Activated CD8-positive, alpha-beta memory T cell treated with anti-CD3 and anti-CD28 coated beads, Interleukin-2, amount 50 U/mL, for 4 hours (primary cell): Measurements from ENCODE around the gene ZNF839.
A peak's percentile ranks its signal among the peaks of the same experiment; 100 is the strongest.
"Not testable (repeated sequence)": the region's sequence is repeated elsewhere in the genome, so short reads cannot be mapped to it uniquely, and the experiment has no call there.

ENCODE experiments used
- DNase-seq: peaks from one replicate; pipeline ENCODE4 v3.0.0-alpha.2; 2020

Gene ZNF839

DNA sequence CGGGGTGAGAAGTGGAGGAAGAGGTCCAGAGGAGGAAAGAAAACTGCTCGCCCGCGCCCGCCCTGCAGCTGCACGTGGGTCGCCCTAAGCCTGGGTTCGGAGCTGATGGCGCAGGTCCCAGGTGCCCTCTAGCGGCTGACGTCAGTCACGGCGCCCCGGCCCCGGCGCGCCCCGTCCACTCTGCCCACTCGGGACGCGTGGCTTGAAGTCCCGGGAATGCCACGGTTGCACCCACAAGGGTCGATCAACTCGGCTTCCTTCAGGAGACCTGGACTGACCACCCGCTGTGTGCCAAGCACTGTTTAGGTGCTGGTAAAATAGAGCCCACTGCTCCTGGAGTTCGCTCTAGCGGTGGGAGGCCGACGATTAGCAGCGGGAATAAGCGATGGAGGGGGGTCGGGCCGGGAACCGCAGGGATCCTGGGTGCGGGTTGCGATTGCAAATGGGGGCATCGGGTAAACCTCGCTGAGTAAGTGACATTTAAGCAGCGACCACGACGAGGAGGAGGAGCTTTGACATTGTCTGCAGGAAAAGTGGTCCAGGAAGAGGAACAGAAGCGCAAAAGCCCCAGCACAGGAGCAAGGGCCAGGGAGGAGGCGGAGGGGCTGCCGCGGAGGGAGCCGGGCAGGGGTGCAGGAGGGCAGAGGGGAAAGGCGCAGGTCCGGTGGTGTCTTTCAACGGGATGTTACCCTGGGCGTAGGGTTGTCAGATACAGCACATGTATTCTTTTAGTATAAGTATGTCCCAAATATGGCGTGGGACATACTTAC lies 5.1 kb upstream of the ZNF839 start:
- DNase-seq, result peak; percentile 81

DNA sequence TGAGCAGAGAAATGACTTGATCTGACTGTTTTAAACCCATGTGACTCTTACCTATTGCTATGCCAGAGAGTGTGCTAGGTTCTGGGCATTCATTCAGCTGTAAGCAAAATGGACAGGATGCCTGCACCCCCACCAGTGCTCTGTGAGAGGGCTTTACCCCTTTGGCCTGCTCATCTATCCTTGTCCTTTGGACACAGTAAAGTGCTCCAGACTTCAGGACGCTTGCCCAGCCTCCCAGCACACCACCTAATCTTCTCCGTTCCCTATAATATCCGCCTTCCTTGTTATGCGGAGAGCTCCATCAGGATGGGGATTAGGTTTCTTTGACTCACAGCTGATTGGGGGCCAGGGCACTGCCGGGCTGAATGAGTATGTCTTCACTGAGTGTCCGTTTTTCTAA lies 4.4 kb upstream of the ZNF839 start:
- DNase-seq, result no peak

DNA sequence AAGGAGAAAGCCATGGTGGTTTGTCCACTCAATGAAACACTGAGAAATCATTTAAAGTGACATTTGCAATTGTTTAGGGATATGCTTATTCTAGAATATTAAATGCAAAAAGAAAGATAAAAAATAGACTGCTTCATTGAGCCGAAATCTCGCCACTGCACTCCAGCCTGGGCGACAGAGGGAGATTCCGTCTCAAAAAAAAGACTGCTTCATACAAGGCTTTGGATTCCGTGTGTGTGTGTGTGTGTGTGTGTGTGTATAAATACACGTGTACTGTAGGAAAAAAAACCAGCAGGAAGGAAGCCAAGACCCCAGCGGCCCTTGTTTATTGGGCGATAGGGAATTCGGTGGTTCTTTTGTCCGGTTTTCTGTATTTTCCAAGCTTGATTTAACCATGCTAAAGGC lies 3.2 kb upstream of the ZNF839 start:
- DNase-seq, result no peak

DNA sequence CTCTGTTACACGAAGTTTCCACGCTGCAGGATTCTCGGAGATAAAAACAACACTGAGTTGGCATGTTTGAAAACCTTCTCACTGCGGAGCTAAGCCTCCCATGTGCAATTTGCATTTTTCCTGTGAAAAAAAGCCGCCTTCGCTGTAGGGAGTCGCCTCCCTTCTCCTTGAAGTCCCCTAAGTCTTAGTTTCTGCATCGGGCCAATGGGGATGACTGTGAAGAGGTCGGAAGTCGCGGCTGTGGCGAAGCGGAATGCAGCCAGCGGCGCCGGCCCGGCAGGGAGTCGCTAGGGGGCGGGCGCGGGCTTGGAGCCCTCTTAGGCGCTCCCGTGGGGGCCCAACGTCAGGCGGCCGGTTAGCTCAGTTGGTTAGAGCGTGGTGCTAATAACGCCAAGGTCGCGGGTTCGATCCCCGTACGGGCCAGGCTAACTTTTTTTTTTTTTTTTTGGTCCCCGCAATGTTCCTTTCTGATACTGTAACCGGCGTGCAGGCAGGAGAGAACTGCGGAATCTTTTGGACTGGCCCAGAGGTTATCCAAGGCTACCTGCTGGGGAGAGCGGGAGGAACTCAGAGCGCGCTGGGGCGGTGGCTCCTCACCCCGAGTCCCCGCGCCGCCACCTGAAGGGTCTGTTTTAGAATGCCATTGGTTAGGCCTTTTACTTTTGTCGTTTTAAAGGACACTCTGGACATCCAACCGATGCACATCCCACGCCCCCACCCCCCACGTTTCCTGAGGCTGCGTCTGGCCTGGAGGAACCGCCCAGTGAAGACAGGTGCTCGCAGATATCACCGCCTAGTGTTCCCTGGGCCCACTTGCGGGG lies 2.6 kb upstream of the ZNF839 start:
- DNase-seq, result peak; percentile 95

DNA sequence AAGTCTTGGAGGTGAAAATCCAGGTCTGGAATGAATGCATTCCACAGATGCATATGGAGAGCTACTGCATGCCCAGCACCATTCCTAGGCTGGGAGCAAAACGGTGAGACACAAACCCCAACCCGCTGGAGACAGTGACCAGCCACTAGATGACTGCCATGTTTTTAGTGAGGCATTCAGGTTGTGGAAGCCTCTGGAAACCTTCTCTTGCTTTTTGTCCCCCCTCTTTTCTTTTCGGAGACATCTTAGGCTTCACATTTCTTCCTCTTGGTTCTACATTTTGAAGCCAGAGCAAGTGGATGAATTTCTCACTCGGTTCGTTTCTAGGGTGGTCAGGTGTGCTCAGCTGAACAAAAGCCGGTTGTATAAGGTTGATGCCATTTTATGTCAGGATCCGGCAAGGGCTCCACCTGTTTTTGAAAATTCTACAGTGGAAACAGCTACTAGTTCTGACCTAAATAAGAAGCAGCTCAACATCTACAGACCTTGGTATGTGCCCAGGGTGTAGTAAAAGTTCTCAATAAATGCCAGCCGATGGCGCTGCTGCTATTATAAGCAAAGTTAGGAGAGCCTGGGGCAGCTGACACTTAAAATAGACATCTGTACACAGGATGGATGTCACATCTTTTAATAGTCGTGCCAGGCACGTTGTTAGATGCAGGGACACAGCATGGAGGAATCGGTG lies 1.8 kb upstream of the ZNF839 start:
- DNase-seq, result no peak

DNA sequence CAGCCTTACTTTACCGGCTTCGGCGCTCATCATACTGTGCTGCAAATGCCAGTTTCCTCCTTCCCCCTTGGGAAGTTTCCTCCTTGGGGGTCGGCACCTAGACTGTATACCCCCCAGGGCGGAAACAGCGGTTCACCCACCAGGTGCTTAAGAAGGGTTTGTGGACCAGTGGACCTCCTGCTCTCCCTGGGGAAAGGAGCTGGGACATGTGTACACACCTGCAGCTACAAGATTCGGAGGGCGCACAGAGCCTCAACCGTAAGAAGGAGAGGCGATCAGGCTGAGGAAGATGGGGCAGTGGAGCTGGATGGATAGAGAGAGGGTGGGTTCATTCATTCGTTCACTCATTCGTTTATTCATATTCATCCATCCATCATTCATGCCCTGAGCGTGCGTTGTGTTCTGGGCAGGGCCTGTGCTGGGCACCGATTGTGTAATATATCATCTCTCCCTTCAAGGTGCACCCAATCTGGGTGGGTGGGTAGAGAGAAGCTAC lies 717 bp upstream of the ZNF839 start:
- no peak for DNase-seq

DNA sequence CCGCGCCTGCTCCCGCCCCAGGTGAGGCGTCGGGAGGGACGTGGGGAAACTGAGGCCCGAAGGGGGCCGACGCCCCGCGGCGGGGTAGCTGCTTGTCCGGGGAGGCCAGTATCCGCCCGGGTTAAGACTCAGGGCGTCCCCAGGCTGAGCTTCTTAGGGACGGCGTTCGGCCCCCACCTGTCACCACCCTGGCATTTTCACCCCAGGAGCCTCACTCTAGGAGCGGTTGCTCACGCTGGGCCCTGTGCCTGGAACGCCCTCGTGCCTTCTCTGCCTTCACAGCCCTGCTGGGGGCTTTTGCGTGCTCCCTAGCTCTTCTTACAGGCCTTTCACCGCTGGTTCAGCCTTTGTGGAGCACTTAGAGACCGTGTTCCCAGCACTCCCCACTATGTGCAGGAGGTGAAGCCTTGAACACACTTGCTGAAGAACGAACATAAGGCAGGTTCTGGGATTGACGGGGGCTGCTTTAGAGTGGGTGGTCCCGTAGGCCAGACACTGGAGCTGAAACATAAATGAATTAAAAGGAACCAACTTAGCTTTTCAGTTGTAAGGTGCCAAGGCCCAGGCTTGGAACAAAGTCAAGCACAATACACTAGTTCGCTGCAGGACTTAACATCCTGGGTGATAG lies 601 bp downstream of the ZNF839 start:
- peak; percentile 56 for DNase-seq

DNA sequence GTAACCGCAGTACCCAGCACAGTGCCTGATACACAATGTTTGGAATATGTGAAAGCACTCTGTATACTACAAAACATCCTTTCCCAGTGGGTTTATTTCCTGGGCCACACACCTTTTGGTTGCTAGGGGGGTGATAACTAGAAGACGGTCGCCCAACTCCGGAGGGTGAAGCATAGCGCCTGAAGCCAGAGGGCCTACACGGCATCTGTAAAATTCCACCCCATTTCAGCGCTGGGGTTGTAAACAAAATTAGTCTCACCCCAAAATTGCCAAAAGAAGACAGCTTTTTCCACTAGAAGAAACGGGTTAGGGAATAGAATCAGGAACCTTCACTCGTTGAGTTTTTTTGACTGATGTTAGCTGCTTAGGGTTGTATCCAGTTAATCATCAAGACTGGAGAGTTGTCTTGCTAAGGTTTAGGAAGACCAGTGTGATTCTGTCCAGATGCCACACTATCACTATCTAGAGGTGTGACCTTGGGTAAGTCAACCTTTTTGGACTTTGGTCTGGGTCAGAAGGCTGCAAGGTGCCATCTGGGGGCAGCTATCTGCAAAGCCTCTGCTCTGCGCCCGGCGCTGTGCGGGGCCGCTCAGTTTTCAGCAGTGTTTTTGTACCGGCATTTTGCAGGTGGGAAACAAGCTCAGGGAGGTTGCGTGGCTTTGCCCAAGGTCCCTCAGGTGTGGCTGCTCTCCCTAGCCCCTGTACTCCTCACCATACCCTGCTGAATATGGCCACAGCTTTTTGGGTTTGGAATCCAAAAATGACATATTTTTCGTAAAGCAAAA lies 1.3 kb downstream of the ZNF839 start:
- no peak for DNase-seq

DNA sequence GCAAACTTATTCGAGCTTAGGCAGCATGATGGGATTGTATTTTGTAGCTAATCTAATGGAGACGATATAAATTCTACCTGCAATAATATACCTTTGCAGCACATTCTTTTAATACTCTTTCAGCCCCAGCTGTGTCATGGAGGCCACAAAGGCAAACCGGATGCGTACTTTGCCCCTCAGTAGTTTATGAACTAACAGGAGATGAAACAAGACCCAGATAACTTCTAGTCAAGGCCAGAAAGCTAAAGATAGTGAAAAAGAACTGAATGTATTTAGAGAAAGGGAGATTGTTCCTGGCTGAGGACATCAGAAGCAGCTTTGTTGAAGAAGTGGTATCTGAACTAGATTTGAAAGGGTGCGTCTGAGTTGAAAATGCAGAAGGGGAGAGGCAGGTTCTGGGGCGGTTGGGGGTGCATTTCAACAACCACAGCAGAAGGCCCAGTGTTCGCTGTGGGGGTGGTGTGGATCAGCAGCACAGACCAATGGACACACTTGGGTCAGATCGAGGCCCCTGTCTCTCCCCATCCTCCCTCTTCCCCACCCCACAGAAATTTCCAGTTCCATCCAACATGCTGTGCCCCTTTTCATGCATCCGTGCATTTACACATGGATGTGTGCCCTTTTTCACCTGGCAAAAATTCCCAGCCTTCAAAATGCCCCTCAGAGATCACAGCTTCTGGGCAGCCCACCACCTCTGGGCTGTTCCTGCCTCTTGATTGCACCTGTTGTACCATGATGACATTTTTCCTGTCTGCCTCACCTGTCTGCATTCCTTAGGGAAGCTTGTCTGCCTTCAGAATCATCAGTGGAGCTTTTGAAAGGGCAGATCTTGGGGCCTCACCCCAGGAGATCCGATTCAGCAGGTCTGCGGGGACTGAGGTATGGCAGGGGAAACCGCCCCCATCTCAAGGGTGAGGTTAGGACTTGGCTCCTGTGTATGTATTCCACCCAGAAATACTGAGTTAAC lies 2.2 kb downstream of the ZNF839 start:
- no peak for DNase-seq

DNA sequence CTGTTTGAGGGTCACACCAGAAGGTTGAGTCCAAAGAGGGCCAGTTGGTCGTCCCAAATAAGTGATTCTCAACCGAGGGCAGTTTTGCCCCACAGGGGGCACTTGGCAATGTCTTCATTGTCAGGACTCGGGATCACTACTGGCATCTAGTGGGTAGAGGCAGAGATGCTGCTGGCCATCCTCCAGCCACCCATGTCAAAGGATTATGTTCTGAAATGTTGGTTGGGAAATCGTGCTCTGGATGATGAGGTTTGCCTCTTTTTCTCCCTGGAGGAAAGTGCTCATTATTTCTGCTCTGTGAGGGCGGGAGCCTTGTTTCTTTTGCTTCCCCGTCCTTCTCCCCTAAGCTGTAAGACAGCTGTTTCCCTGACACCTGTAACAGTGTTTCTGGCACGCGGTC lies 3.6 kb downstream of the ZNF839 start:
- DNase-seq, result no peak

DNA sequence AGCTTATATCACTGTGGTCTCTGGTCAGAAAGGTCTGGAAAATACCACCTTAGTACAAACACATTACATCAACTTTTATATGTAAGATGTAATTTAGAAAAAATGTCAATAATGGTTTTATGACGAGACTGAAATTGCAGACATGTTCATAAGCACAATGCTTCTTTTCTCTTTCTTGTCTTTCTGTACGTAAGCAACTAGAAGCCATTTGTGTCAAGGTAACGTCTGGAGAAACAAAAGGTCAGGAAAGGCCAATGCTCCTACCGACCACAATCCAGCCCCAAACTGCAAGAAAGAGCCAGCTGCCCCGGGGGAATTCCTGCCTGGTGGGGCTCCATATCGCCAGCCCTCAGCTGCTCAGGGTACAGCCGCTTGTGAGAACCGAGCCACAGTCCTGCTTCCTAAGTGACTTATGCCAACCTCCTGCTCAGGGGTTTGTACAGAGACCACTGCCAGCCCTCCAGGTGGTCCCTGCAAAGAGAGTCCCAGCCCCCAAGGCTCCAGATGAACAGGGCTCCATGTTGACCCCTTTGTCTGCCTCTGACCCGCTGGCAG lies 6.3 kb downstream of the ZNF839 start:
- no peak for DNase-seq

DNA sequence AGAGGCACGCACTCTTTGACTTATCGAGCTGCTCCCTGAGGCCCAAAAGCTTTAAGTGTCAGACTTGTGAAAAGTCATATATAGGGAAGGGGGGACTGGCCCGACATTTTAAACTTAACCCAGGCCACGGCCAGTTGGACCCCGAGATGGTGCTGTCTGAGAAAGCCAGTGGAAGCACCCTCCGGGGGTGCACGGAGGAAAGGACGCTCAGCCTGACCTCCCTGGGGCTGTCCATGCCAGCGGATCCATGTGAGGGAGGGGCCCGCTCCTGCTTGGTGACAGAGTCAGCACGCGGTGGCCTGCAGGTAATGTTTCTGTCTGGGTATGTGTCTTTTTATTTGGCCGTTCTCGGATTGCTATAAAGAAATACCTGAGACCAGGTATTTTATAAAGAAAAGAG lies 7.0 kb downstream of the ZNF839 start:
- no peak for DNase-seq

DNA sequence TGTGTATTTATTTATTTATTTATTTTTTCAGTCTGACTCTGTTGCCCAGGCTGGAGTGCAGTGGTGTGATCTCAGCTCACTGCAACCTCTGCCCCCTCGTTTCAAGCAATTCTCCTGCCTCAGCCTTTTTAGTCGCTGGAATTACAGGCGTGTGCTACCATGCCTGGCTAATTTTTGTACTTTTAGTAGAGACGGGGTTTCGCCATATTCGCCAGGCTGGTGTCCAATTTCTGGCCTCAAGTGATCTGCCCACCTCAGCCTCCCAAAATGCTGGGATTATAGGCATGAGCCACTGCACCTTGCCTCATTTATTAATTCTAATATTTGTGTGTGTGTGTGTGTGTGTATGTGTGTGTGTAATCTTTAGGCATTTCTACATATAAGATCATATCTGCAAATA lies 9.8 kb downstream of the ZNF839 start:
- not testable (repeated sequence) for DNase-seq

DNA sequence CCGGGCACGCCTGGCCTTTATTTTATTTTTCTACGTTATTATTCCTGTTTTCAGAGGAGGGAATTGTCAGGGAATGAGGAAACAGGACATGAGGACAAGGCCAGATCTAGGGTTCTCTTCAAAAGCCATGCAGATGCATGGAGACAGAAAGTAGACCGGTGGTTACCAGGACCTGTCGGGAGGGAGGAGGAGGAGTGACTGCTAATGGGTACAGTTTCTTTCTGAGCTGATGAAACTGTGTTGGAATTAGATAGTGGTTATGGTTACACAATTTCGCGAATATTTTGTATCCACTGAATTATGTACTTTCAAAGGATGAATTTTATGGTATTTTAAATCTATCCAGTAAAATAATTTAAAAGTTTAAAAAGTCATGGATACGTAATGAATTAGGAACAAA lies 11.3 kb downstream of the ZNF839 start:
- no peak for DNase-seq

DNA sequence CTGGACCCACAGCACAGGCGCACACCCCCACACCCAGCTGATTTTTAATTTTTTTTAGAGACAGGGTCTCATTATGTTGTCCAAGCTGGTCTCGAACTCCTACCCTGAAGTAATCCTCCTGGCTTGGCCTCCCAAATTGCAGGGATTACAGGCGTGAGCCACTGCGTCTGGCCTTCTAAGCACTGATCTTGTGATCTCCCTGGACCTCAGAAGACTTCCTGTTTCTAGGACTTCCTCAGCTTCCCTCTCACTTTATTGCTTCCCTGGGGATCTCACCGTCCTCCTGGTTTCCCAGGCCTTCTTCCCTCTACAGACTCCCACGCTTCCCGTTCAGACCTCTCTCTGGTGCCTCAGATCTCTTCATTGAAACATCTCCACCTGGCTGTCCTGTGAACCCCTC lies 13.8 kb downstream of the ZNF839 start:
- DNase-seq, result no peak

DNA sequence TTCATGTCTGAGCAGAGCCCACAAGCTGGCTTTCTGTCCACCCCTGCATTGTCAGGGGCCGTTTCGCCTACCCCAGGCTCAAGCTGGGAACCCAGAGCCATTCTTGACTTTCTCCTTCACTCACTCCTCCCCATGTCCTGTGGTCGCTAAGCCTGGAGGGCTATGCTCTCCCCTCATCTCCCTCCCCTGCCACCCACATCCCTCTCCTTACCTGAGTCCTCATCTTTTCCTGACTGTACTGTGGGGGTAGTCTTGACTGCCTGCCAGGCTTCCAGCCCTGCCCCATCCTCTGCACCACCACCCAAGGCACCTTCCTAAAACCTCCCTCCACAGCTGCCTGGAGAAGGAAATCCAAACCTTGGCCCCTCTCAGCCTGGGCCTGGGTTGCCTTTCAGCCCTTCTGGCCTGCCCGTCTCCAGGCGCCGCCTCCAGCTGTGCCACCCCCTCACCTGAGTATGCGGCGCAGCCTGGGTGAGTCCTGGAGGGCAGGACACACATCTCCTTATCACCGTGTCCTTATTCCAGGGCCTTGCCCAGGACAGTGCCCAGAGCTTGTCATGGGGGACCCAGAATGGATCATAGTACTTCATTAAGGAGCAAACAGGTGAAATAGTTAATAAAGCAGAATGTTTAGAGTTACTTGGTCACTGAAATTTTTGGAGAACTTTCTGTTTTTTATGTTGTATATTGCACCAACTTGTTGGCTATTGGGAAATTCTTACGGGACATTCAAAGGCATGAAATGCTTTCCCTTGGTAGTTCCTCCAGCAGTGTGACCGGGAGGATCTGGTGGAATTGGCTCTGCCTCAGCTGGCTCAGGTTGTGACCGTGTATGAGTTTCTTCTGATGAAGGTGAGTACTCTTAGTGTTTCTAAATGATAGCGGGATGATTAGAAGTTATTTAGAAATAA lies 14.5 kb downstream of the ZNF839 start:
- no peak for DNase-seq

DNA sequence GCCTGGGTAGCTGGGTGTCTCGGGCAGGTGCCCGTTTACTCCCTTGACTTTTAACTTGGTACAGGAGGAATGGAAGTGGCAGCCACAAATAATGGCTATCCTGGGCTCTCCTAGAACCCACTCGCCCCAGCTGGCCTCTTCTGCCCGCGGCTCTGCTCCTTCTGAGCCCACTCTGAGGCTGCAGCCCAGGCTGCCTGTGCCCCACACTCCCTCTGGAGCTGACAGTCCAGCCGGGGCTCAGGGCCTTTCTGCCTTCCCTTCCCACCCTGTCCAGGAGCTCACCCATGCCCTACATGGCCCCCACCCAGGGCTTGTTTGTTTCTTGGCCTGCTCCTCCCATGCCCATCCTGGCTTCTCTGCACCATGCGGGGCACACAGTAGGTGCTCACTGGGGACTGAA lies 15.6 kb downstream of the ZNF839 start:
- no peak for DNase-seq

DNA sequence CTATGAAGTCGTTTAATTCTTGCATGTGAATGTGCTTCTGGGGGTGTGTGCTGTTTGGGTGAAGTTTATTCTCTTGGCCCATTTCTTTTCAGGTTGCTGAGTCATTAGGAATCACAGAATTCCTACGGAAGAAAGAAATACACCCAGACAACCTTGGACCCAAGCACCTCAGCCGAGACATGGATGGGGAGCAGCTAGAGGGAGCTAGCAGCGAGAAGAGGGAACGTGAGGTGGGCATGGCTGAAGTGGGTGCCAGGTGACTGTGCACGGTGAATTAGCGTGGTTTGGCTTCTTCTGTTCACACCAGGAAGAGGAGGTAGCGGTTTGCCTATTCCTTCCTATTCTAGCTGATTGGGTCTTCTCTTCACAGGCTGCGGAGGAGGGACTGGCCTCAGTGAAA lies 19.2 kb downstream of the ZNF839 start:
- no peak for DNase-seq

DNA sequence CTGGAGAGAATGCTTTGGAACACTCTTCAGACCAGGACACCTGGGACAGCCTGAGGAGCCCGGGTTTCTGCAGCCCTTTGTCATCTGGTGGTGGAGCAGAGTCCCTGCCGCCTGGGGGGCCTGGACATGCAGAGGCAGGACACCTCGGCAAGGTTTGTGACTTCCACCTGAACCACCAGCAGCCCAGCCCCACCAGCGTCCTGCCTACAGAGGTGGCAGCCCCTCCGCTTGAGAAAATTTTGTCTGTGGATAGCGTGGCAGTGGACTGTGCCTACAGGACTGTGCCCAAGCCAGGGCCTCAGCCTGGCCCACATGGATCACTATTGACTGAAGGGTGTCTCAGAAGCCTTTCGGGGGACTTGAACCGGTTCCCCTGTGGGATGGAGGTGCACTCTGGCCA lies 22.0 kb downstream of the ZNF839 start:
- no peak for DNase-seq

DNA sequence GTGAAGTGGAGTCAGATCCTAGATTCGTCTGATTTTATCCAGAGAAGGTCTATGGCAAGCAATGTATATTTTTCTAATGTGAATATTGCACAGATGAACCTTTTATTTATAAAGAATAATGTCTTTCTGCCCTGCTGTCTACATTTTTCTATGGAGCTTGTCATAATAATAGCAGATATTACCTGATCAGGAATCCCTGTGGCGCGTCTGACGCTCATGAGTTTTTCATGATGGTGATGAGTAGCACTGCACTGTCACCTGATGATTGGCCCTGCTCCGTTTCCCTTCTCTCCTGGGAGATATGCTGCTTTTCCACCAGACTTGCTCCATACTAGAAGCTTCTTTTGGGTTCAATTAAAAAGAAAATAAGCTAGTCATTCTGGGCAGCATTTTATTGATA lies 22.7 kb downstream of the ZNF839 start:
- no peak for DNase-seq
